Superior temporal gyrus (tissue), 1 donor: Measurements from ENCODE around the gene LRRC43.

ENCODE experiments used
- DNase-seq: peaks from one replicate; pipeline ENCODE4 v3.0.0-alpha.2; 2016; ENCODE audit errors: extremely low spot score

Gene LRRC43, protein sequence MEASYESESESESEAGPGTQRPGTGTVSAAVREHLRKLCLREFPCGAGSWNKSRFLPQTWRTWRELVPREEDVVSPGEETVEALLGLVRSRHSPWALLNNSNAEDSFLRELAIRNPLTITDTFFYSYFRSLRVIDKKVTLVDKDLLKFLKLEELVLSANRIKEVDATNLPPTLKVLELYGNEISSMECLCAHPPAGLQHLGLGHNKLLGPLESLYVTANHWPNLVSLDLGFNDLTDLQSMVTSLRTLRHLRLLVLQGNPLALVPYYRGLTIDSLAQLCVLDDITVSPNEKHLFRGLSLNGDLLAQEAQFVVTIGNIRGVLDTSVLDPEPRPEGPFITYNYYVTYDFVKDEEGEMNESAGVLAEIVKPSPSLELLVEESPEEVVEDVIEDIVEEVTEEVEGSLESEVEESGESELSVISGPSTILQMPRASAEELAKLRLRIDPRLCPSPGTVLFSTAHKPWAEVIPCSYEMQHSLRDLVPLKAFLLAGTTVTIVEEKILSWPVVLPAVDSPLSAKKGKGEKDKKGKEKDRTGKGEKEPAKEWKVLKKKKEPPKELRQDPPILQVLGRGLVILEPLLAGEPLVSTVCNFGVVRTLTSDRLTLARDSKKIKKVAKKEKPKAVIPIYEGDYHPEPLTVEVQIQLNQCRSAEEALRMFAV

DNA sequence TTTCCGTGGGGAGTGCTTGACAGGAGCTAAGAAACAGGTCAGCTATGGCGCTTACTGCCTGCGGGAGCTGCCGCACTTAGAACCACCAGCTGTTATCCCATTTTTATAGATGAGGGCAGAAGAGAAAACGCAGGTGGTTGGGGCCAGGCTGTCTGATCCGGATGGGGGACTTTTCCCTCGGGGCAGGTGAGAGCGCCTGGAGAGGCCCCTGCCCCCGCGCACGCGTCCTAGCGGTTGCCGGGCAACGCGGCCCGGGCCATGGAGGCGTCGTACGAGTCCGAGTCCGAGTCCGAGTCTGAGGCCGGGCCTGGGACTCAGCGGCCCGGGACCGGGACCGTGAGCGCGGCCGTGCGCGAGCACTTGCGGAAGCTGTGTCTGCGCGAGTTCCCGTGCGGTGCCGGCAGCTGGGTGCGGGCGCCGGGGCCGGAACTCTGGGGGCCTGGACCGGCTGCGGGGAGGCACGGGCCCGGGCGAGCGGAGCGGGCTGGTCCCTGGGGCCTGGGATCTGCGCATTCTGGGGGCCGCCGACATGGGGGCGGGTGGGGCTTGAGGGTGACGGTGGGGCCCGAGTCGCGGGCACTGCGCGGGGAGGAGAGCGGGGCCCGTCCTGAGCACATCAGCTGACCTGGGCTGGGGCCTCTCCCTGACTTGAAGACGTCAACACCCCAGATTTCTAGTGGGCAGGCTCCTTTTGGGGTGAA lies at the start of gene LRRC43:
Gene LRRC43, plus strand, starts transcription at position 237 of the 701 bp plus-strand sequence. Its CDS starts 22 bp downstream, at position 259.
- DNase-seq = no peak

DNA sequence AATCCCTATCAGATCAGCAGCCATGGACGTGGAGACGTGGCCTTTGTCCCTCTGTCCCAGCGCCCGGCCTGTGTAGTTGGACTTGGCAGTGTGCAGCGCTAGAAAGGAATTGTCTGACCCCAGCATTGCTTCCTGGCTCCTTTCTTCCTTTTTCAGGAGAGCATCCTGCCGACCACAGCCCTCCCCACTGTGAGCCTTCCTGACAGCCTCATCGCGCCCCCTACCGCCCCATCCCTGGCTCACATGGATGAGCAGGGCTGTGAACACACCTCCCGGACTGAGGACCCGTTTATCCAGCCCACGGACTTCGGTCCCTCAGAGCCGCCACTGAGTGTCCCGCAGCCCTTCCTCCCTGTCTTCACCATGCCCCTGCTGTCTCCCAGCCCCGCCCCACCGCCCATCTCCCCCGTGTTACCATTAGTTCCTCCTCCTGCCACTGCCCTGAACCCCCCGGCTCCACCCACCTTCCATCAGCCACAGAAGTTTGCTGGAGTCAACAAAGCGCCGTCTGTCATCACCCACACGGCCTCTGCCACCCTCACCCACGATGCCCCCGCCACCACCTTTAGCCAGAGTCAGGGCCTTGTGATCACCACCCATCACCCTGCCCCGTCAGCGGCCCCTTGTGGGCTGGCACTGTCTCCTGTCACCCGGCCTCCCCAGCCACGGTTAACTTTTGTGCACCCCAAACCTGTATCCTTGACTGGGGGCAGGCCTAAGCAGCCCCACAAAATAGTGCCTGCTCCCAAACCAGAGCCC lies 49.6 kb upstream of the LRRC43 start:
- DNase-seq = no peak

DNA sequence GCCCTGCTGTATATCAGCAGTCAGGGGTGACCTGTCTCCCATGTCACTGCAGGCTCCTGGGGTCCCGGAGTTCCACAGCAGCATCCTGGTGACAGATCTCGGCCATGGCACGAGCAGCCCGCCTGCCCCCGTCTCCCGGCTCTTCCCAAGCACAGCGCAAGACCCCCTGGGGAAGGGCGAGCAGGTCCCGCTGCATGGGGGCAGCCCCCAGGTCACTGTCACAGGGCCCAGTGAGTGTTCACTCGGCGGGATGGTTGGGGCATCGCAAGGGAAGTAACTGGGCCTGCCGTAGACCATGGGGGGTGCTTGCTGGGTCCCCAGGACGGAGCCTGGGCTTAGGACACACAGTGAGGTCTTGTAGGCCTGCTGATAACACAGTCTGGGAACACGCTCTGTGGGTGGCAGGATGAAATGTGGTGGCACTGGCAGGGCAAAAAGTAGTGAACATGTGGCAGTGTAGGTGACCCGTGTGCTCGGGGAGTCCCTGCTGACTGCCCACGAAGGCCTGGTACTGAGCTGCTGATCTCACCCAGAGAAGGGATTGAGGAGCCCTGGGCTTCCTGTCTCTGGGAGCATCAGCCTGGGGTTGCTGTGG lies 47.4 kb upstream of the LRRC43 start:
- no peak for DNase-seq

DNA sequence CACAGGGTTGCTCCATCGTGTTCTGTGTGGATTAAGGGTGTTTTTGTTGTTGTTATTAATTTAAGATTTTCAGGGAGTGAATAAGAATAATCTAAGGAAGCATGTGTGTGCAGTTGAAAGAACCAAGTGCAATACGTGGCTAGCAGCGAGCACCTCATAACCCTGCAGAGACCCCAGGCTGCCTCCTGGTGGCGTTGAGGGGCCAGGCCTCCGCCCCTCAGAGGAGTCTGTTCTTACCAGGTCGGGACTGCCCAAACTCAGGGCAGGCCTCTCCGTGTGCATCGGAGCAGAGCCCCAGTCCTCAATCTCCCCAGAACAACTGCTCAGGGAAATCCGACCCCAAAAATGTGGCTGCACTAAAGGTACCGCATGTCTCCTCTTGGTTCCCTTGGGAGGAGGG lies 45.7 kb upstream of the LRRC43 start:
- no peak for DNase-seq

DNA sequence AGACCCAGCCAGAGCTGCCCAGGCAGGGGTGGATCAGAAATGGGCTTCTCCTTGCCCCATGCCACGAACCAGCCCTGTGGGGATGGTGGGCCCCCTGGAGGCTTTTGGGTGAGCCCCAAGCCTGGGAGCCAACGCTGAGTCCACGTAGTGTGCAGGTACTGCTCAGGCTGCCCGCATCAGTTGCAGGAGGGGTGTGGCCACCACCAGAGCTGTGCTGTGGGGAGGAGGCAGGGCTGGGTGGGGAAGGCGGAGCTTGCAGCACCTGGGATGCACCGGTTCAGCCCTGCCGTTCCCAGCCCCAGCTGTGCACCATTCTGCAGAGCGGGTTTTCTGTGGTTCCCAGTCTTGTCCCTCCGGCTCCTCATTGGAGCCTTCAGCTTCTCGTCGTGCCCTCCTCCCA lies 45.2 kb upstream of the LRRC43 start:
- no peak for DNase-seq

DNA sequence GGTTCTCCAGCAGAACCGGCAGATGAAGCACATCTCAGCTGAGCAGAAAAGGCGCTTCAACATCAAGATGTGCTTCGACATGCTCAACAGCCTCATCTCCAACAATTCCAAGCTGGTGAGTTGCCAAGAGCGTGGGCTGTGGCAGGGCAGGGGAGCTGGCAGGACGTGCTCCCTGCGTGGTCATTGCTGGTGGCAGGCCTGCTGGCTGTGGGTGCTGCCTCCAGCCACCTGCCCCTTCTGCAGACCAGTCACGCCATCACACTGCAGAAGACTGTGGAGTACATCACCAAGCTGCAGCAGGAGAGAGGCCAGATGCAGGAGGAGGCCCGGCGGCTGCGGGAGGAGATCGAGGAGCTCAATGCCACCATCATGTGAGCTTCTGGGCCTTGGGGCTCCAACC lies 44.7 kb upstream of the LRRC43 start:
- no peak for DNase-seq

DNA sequence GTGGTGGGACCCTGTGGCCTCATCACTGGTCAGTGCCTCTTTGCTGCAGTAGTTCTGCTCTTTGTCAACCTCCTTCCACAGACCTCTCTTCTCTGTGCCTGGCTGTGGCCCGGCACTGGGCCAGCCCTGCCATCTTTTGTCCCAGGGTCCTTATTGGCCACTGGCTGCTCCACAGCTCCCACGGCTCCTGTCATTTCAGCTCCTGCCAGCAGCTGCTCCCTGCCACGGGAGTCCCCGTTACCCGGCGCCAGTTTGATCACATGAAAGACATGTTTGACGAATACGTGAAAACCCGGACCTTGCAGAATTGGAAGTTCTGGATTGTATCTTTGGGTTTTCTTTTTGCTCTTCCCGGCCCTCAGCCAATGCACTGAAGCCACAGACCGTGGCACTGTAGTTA lies 44.3 kb upstream of the LRRC43 start:
- no peak for DNase-seq

DNA sequence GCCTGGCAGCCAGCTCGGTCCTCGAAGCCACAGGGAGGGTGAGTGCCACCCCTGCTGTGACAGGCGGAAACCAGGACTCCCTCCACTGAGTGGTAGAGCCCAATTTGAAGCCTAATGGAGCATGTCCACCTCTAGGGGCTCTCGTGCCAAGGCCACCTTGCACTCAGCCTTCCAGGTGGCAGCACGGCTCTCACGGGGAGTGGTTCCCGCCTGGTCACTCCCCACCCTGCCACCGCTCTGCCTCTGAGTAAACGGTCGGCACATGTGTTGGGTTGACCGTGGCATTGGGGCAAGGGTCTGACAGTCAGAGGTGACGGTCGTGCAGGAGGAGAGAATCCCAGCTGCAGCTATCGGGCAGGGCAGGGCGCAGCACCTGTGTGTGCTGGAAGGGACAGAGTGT lies 43.7 kb upstream of the LRRC43 start:
- DNase-seq = no peak

DNA sequence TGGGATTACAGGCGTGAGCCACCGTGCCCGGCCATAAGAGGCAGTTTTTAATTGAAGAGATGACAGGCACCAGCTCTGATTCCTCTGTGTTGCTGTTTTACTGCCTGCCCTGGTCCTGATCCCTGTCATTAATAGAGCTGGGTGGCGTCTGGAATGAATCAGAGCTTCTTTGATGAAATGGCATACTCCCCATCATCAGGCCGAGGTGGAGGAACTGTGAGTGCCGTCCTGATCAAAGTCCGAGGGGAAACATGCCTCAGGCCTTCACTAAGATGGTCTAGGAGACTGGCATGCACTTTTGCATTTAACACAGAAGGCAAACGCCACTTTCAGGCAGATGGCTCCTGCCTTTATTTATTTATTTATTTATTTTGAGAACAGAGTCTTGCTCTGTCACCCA lies 43.0 kb upstream of the LRRC43 start:
- no peak for DNase-seq

DNA sequence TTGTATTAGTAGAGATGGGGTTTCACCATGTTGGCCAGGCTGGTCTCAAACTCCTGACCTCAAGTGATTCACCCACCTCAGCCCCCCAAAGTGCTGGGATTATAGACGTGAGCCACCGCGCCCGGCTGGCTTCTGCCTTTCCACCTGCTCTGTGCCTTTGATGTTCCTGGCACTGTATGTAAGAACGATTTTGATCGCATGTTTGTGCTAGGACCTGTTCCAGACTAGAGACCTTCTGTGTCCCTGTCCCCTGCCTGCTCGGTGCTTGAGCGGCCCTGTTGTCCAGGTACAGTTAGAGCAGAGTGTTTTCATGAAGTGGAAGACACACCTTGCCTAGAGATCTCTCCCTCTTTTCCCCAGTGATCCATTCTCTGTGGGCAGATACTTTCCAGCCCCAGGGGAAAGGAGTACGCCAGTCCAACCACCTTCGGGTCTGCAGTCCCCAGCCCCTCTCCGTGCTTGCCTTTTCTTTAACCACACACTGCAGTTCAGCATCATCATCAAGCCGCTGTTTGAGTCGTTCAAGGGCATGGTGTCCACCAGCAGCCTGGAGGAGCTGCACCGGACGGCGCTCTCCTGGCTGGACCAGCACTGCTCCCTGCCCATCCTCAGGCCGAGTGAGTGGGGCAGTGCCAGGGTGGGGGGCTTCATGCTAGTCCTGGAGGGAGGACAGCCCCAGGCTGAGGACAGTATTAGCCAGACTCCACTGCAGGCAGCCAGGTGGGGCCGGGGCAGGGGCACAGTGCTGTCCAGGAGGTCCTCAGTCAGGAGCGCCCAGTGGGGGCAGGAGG lies 42.3 kb upstream of the LRRC43 start:
- DNase-seq = no peak

DNA sequence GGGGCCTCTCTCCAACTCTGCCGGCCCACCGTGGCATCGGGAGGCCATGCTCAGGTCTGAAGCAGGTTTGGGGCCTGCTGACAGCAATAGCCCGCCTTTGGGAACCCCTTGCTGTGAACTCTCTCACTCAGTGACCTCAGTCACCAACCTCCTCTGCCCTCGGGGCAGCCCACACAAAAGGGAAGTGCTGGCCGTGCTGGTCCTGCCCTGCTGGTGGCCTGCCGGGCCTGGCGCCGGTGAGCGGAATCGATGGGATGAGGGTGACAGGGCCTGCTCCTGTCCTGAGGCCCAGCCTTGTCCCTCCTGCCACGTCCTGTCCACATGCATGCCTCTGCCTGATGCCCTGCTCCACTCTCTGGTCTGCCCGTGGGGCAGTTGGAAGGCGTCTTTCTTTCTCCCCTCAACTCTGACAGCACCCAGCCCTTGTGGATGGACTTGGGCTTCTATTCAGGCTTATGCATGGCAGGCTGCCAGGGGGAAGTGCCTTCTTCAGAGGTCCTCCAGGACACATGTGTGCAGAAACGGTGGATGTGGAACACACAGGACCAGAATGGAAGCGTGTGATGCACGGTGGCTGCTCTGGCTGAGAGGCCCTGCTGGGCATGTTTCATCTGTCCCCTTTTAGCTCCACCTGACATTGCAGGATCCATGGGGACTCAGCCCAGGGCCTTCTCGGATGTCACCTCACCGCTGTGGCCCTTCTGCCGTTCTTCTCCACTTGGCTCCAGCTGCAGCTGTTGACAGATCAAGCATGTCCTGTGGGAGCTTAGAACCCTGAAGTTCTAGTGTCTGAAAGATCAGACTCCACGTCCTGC lies 40.8 kb upstream of the LRRC43 start:
- DNase-seq = no peak

DNA sequence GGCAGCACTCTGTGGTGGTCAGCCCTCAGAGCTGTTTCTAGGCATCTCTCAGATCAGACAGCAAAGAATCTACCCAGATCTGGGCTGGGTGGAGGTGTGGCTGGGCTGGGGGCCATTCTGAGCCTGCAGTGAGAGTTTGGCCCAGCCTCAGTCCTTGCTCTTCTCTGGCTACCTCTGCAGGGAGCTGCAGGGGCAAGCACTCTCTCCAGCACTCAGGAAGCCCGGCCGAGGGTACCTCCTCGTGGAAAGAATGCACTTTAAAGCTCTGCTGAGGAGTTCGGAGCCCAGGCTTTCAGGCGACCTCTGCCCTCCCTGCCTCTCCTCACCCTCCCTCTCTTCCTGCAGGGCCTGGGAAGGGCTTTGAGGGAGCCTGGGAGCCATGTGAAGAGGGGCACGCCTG lies 40.1 kb upstream of the LRRC43 start:
- no peak for DNase-seq

DNA sequence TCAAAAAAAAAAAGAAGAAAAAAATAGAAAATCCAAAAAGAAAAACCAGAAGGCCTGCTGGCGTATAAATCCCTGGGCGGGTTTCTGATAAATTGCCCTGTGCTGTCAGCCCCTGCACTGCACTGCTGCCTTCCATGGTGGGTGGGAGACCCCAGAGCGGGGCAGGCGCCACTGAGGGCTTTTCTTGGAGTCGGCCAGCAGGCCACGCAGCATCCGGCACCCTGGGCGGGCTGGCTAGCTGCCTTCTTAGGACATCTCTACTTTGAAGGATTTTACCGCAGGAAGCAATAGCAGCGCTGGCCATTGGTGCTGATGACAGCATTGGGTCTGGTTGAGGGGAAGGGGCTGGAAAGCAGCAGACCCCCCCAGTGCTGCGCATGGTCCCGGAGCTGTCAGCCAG lies 38.0 kb upstream of the LRRC43 start:
- no peak for DNase-seq

DNA sequence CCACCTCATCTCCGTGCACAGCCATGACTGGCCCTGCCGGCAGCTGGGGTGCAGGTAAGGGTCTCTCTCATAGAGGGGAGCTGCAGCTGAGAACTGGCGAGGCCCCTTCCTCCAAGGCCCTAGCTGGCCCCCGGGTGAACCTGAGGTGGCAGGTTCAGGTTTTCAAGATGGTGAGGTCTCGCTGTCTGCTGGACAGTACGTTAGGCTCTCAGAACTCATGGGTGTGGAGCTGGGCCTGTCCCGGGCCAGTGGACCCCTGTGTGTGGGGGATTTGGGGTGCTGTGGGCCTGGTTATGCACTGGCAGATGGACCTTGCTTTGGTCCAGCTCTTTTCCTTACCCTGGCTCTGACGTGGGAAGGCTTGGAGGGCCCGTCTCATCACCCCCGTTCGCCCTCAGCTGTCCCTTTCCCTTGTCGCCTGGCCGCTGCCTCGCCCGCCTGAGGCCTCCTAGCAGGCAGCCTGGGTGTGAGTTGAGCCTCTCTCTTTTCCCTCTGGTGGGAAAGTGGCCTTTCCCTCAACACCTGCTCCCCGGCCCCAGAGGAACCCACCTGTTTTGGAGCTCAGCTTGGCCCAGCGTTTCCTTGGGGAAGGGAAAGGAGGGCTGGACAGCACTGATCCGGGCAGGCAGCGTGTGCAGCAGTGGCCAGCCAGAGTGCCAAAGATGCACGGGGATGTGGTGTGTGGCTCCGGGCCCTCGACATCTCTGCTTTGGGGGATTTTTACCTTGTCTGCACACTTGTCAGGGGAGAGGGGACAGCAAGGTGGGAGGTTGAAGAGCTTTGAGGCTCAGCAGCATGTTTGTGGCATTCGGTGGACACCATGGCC lies 37.2 kb upstream of the LRRC43 start:
- no peak for DNase-seq

DNA sequence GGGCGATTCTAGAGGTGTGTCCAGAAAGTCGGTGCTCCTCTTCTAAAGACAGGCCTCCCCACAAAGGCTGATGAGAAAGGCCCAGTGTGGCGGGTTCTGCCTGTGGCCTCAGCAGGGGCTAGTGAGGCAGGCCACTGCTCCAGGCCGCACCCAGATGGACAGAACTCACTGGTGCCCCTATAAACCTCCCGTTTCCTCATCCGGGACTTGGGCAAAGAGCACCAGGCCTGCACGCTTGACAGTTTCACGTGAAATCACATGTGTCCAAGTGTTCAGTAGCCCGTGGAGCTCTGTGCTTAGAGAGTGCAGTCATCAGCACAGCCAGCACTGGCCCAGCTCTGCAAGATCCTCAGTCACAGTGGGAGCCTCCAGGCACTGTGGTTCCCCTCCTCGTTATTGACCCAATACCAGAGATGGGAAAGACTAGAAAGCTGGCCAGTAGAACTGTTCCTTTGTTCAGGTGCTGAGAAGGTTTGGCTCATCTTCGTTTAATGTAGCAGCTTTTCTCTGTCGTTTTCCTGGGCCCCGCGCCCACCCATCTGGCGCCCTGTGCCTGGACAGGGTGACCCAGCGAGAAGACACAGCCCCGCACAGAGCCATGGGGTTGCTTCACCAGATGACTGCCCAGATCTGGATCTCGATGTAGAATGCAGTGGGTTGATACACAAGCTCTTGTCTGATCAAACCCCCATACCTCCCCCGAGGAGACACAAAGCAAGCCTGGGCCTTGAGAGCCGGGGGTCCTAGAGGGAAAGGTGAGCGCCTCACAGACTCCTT lies 35.2 kb upstream of the LRRC43 start:
- no peak for DNase-seq

DNA sequence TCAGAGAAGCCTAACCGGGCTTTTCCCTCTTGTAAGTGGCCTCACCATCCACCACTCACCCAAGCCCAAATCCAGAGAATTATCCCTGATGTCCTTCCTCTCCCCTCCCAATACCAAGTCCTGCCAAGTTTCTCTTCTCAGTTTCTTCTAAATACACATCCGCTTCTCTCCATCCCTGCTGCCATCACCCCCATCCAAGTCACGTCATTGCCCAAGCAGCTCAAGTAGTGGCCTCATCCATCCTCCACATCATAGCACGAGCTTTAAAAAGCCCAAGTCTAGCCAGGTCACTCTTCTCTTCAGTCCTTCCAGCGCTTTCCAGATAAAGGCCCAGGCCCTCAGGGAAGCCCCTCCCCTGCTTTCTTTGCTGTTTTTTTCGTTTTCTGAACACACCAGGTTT lies 34.3 kb upstream of the LRRC43 start:
- DNase-seq = no peak

DNA sequence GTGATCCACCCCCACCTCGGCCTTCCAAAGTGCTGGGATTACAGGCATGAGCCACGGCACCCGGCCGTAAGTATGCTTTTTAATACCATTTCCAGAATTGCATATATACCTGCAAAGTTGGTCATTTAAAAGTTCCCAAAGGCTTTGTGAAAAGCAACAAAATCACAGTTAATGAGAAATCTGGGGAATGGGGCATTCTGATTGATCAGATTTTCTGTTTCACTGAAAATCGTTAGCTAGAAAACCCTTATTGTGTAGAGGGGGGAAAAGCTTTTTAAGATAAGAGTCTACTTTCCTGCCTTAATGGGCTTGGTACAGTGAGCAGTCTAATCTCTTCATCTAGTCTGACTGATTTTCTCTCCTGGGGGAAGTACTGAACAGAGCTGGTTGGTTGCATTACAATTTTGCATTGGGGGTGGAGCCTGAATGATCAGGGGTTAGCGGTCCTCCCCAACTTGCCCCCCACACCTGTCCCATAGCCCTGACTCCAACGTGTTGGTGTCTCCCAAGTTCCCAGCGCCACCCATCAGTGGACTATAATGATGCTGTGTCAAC lies 32.7 kb upstream of the LRRC43 start:
- DNase-seq = no peak

DNA sequence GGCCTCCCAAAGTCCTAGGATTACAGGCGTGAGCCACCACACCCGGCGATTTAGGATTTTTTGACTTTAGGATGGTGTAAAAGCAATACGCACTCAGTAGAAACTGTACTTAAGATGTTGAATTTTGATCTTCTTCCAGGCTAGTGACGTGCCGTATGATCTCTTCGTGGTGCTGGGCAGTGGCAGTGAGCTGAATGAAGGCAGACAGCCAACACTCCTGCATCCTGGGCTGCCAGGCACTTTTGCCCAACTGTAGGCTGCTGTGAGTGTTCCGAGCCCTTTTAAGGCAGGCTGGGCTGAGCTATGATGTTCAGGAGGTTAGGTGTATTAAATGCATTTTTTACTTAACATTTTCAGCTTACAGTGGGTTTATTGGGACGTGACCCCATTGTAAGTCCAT lies 30.2 kb upstream of the LRRC43 start:
- DNase-seq = no peak
